OCI-LY3 (cell line): ENCODE data around the gene ENOSF1.

ENCODE experiments used
- H2AFZ ChIP-seq: fragments of 200-600, 300-600 bp; shearing (Covaris generic); 2 replicates; pipeline ENCODE4 v1.6.0; 2014; ENCODE audit warnings: antibody characterized with exemption, low read depth, low read length
- H3K27ac ChIP-seq: fragments of 200-600, 300-600 bp; sonication (generic); 2 replicates; pipeline ENCODE4 v1.5.1; 2014; ENCODE audit warnings: mild to moderate bottlenecking, low read length, moderate library complexity, mixed read lengths
- H3K27me3 ChIP-seq: fragments of 200-600, 300-600 bp; sonication (generic); 2 replicates; pipeline ENCODE4 v1.6.1; 2014; ENCODE audit warnings: low read depth, low read length, mixed read lengths
- H3K36me3 ChIP-seq: fragments of 200-600, 300-600 bp; sonication (generic); replicated peaks from 2 replicates; pipeline ENCODE3; 2014; ENCODE audit warnings: low read depth, low read length, mixed read lengths
- H3K4me1 ChIP-seq: fragments of 300-600, 200-600 bp; sonication (generic); 2 replicates; pipeline ENCODE4 v1.6.1; 2014; ENCODE audit warnings: low read length, mixed read lengths
- H3K4me2 ChIP-seq: fragments of 200-600, 300-600 bp; sonication (generic); 2 replicates; pipeline ENCODE4 v1.6.1; 2014; ENCODE audit warnings: low read length, mixed read lengths
- H3K4me3 ChIP-seq: fragments of 300-600, 200-600 bp; sonication (generic); 2 replicates; pipeline ENCODE4 v1.5.1; 2014; ENCODE audit warnings: antibody characterized with exemption, mild to moderate bottlenecking, low read length, moderate library complexity
- H3K79me2 ChIP-seq: fragments of 300-600, 200-600 bp; shearing (Covaris generic); 2 replicates; pipeline ENCODE4 v1.6.1; 2014; ENCODE audit warnings: mild to moderate bottlenecking, low read length, mixed read lengths
- H3K9ac ChIP-seq: fragments of 300-600, 200-600 bp; shearing (Covaris generic); 2 replicates; pipeline ENCODE4 v1.6.0; 2014; ENCODE audit warnings: mild to moderate bottlenecking, low read length, moderate library complexity
- H3K9me3 ChIP-seq: fragments of 200-600, 300-600 bp; shearing (Covaris generic); 2 replicates; pipeline ENCODE4 v1.6.1; 2014; ENCODE audit warnings: low read length, mixed read lengths; ENCODE audit not compliant: insufficient read depth
- H4K20me1 ChIP-seq: fragments of 200-600, 300-600 bp; sonication (generic); 2 replicates; pipeline ENCODE4 v1.6.1; 2016; ENCODE audit warnings: low read length, mixed read lengths; ENCODE audit not compliant: insufficient read depth
- CTCF ChIP-seq: fragments of 200-600, 300-600 bp; sonication (generic); IDR thresholded peaks from 2 replicates; pipeline ENCODE4 v1.5.1; 2014; ENCODE audit warnings: antibody characterized with exemption, low read length, low read depth
- EZH2phosphoT487 ChIP-seq: fragments of 200-600 bp; shearing (Covaris generic); IDR thresholded peaks from 2 replicates; pipeline ENCODE4 v1.6.1; 2018; ENCODE audit warnings: antibody characterized with exemption, mixed run types, low read depth

ENOSF1 gene

GRCh38 chr18:658001-658946 is 54.2 kb downstream of the ENOSF1 start:
- peak overlapping the region; percentile 67 for H3K27ac ChIP-seq
- H3K9ac ChIP-seq: peak overlapping the region; percentile 87
- peaks cover 51% of the 10 kb centered on the region for H3K79me2 ChIP-seq

GRCh38 chr18:657311-658000 is 55.0 kb downstream of the ENOSF1 start, which contains the start of gene TYMS:
TSS of gene TYMS (plus strand) at chr18:657653. CDS start at chr18:657743, 90 bp downstream.
- Histone ChIP-seq H4K20me1 (peaks cover 9% of the 10 kb centered on the region), H3K4me2 (peak within 1 kb of the TSS; percentile 82), H3K4me3 (peak within 1 kb of the TSS; percentile 91), H3K9ac (peak within 1 kb of the TSS; percentile 87), H3K27ac (peak within 1 kb of the TSS; percentile 67), H3K4me1 (peaks cover 11% of the 10 kb centered on the region), H3K27me3 (no peaks in the 10 kb centered on the region), H3K9me3 (no peaks in the 10 kb centered on the region), H2AFZ (peak within 1 kb of the TSS; percentile 48), H3K36me3 (peaks cover 32% of the 10 kb centered on the region), H3K79me2 (peaks cover 51% of the 10 kb centered on the region)
- no peak for TF ChIP-seq CTCF
- no peak for TF ChIP-seq EZH2phosphoT487

More at GRCh38 chr18:658001-658946, 54.2 kb downstream of the ENOSF1 start:
- peak overlapping the region; percentile 48 for H2AFZ ChIP-seq
- no peaks in the 10 kb centered on the region for H3K27me3 ChIP-seq
- peak overlapping the region; percentile 82 for H3K4me2 ChIP-seq
- H3K4me1 ChIP-seq: peaks cover 11% of the 10 kb centered on the region
- no peaks in the 10 kb centered on the region for H3K9me3 ChIP-seq
- peak overlapping the region; percentile 91 for H3K4me3 ChIP-seq
- peaks cover 32% of the 10 kb centered on the region for H3K36me3 ChIP-seq
- peaks cover 9% of the 10 kb centered on the region for H4K20me1 ChIP-seq
- TF ChIP-seq EZH2phosphoT487 (no peak), CTCF (no peak)

- Histone ChIP-seq H3K79me2 (peaks cover 33% of the 10 kb centered on the region), H3K4me2 (no peak overlapping the region)
These were observed 57.0 kb downstream of the ENOSF1 start for GRCh38 chr18:655445-655844.

More at GRCh38 chr18:655445-655844, 57.0 kb downstream of the ENOSF1 start:
- Histone ChIP-seq H3K9ac (no peak overlapping the region), H3K4me3 (no peak overlapping the region), H3K4me1 (peaks cover 16% of the 10 kb centered on the region), H3K9me3 (no peaks in the 10 kb centered on the region), H3K27me3 (no peaks in the 10 kb centered on the region; the same call in 1 of the 2 replicates), H3K36me3 (peaks cover 14% of the 10 kb centered on the region), H3K27ac (no peak overlapping the region), H4K20me1 (peaks cover 9% of the 10 kb centered on the region), H2AFZ (no peak overlapping the region)
- no peak for TF ChIP-seq CTCF
- TF ChIP-seq EZH2phosphoT487: no peak
